ENCODE results near the gene UQCRQ. TPM values are rescaled to one million over a fixed set of nuclear protein-coding genes. Genes with fewer than 3 reads are reported as not detected.

UQCRQ gene
- total and polyA plus RNA-seq, 2 of the 13 experiments (the other 11 are each of a cell fraction or from before 2014, with no cell fraction given), result 257 to 575 TPM

- WGBS (ENCODE audit: low lambda C conversion rate), result 94% methylated on average over 3 of the region's 3 CpGs
- TF ChIP-seq, protein P1, sequence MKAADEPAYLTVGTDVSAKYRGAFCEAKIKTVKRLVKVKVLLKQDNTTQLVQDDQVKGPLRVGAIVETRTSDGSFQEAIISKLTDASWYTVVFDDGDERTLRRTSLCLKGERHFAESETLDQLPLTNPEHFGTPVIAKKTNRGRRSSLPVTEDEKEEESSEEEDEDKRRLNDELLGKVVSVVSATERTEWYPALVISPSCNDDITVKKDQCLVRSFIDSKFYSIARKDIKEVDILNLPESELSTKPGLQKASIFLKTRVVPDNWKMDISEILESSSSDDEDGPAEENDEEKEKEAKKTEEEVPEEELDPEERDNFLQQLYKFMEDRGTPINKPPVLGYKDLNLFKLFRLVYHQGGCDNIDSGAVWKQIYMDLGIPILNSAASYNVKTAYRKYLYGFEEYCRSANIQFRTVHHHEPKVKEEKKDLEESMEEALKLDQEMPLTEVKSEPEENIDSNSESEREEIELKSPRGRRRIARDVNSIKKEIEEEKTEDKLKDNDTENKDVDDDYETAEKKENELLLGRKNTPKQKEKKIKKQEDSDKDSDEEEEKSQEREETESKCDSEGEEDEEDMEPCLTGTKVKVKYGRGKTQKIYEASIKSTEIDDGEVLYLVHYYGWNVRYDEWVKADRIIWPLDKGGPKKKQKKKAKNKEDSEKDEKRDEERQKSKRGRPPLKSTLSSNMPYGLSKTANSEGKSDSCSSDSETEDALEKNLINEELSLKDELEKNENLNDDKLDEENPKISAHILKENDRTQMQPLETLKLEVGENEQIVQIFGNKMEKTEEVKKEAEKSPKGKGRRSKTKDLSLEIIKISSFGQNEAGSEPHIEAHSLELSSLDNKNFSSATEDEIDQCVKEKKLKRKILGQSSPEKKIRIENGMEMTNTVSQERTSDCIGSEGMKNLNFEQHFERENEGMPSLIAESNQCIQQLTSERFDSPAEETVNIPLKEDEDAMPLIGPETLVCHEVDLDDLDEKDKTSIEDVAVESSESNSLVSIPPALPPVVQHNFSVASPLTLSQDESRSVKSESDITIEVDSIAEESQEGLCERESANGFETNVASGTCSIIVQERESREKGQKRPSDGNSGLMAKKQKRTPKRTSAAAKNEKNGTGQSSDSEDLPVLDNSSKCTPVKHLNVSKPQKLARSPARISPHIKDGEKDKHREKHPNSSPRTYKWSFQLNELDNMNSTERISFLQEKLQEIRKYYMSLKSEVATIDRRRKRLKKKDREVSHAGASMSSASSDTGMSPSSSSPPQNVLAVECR (CRISPR knock-in tag; IDR thresholded peaks at IDR 0.05; ENCODE audit: borderline replicate concordance), result no peak
- TF ChIP-seq DPF2 (CRISPR knock-in tag; IDR thresholded peaks at IDR 0.05; ENCODE audit: borderline replicate concordance, low read depth) (no peak), ZFP36L2 (CRISPR knock-in tag; IDR thresholded peaks at IDR 0.05) (no peak), ZNF362 (CRISPR knock-in tag; IDR thresholded peaks at IDR 0.05; ENCODE audit: borderline replicate concordance) (no peak), ZSCAN12 (CRISPR knock-in tag; IDR thresholded peaks at IDR 0.05) (no peak), ZNF7 (CRISPR knock-in tag; IDR thresholded peaks at IDR 0.05) (no peak), ZNF383 (CRISPR knock-in tag; IDR thresholded peaks at IDR 0.05; ENCODE audit: borderline replicate concordance) (no peak), ZNF547 (CRISPR knock-in tag; IDR thresholded peaks at IDR 0.05) (no peak), FLYWCH1 (CRISPR knock-in tag; IDR thresholded peaks at IDR 0.05) (no peak), ZNF136 (CRISPR knock-in tag; IDR thresholded peaks at IDR 0.05; ENCODE audit: low read depth) (no peak), MXD4 (CRISPR knock-in tag; IDR thresholded peaks at IDR 0.05) (no peak)
- TF ChIP-seq, protein P2, sequence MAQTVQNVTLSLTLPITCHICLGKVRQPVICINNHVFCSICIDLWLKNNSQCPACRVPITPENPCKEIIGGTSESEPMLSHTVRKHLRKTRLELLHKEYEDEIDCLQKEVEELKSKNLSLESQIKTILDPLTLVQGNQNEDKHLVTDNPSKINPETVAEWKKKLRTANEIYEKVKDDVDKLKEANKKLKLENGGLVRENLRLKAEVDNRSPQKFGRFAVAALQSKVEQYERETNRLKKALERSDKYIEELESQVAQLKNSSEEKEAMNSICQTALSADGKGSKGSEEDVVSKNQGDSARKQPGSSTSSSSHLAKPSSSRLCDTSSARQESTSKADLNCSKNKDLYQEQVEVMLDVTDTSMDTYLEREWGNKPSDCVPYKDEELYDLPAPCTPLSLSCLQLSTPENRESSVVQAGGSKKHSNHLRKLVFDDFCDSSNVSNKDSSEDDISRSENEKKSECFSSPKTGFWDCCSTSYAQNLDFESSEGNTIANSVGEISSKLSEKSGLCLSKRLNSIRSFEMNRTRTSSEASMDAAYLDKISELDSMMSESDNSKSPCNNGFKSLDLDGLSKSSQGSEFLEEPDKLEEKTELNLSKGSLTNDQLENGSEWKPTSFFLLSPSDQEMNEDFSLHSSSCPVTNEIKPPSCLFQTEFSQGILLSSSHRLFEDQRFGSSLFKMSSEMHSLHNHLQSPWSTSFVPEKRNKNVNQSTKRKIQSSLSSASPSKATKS (CRISPR knock-in tag; IDR thresholded peaks at IDR 0.05), result no peak
- TF ChIP-seq, protein P3, sequence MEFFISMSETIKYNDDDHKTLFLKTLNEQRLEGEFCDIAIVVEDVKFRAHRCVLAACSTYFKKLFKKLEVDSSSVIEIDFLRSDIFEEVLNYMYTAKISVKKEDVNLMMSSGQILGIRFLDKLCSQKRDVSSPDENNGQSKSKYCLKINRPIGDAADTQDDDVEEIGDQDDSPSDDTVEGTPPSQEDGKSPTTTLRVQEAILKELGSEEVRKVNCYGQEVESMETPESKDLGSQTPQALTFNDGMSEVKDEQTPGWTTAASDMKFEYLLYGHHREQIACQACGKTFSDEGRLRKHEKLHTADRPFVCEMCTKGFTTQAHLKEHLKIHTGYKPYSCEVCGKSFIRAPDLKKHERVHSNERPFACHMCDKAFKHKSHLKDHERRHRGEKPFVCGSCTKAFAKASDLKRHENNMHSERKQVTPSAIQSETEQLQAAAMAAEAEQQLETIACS (CRISPR knock-in tag; IDR thresholded peaks at IDR 0.05), result no peak
These were observed 49.6 kb downstream of the UQCRQ start for GRCh38 chr5:132916086-132916485.

More at GRCh38 chr5:132916086-132916485, 49.6 kb downstream of the UQCRQ start:
- intact Hi-C loops (cut with micrococcal nuclease; ENCODE audit: unreplicated experiment) (no loop called here), in situ Hi-C loops (cut with HindIII; ENCODE audit: extremely low pct_ligation_motif_present, low pct_unique_long_range_greater_than_20kb) (no loop called here)
- no peak for ATAC-seq
- Histone ChIP-seq H3K4me3 (replicated peaks in 1 of 3; ENCODE audit: insufficient read depth in 1 of 3, low read depth in 2 of 3, low read length in 3 of 3) (no peak overlapping the region), H3K79me2 (ENCODE audit: insufficient read depth, low read length) (peaks cover 6% of the 10 kb centered on the region), H4K20me1 (ENCODE audit: insufficient read depth, low read length) (0 out of 2 replicates have a peak, but pooled peaks cover 8% of the 10 kb centered on the region), H3K9ac (ENCODE audit: insufficient read depth, low read depth, low read length) (no peak overlapping the region), H3K4me1 (ENCODE audit: insufficient read depth, low read length) (no peaks in the 10 kb centered on the region), H3K36me3 (replicated peaks in 1 of 2; ENCODE audit: control insufficient read depth in 1 of 2, insufficient read depth in 2 of 2, low read length in 2 of 2) (peaks cover 8 to 46% of the 10 kb centered on the region in 2 experiments), H3K27me3 (ENCODE audit: control insufficient read depth in 1 of 2, insufficient read depth in 2 of 2, low read length in 2 of 2) (no peaks in the 10 kb centered on the region), H2AFZ (ENCODE audit: low read length) (no peak overlapping the region), H3K27ac (ENCODE audit: extremely low read length, insufficient read depth, low read length) (no peak overlapping the region), H3K4me2 (ENCODE audit: low read depth, low read length) (no peak overlapping the region), H3K9me3 (ENCODE audit: low read length) (no peaks in the 10 kb centered on the region)
- BruUV-seq (replicated peaks), result no TSS peak
- CTCF ChIA-PET (ENCODE audit: low intra/inter-chr PET ratio, low total read pairs), result no interaction called here
- POLR2A ChIA-PET, result interaction anchor here (0.8 kb wide), 1 partner anchor 15 kb away, joined by 4 read pairs; no protein-coding TSS in a partner anchor
- DNase-seq (ENCODE audit: low spot score), result no peak
- FAIRE-seq, result no peak
